HG03064 (cell line): ENCODE measurements around the gene ZER1.

Source experiments
- ATAC-seq: cut with Tn5 transposase; IDR thresholded peaks from one replicate; pipeline ENCODE4 v1.9.1; 2021; ENCODE audit warnings: low read depth; ENCODE audit not compliant: unreplicated experiment

ZER1 gene

GRCh38 chr9:128718047-128718446 is 53.7 kb downstream of the ZER1 start:
- ATAC-seq, result no peak

- no peak for ATAC-seq
These were observed 55.0 kb downstream of the ZER1 start for GRCh38 chr9:128716581-128717254.

GRCh38 chr9:128715436-128715750 is 56.3 kb downstream of the ZER1 start:
- ATAC-seq, result no peak

GRCh38 chr9:128714586-128715435 is 56.9 kb downstream of the ZER1 start:
- no peak for ATAC-seq

GRCh38 chr9:128713941-128714573 is 57.7 kb downstream of the ZER1 start:
- ATAC-seq, result no peak

- ATAC-seq, result no peak
These were observed 58.3 kb downstream of the ZER1 start for GRCh38 chr9:128713411-128713780.

- ATAC-seq, result no peak
These were observed 59.0 kb downstream of the ZER1 start for GRCh38 chr9:128712451-128713410.

GRCh38 chr9:128707446-128707845 is 64.3 kb downstream of the ZER1 start:
- ATAC-seq, result no peak

- no peak for ATAC-seq
These were observed 64.9 kb downstream of the ZER1 start for GRCh38 chr9:128706671-128707381.

- no peak for ATAC-seq
These were observed 65.7 kb downstream of the ZER1 start for GRCh38 chr9:128706045-128706444.

GRCh38 chr9:128705051-128705965 is 66.4 kb downstream of the ZER1 start:
- no peak for ATAC-seq

GRCh38 chr9:128704356-128704670 is 67.4 kb downstream of the ZER1 start:
- ATAC-seq, result no peak

- no peak for ATAC-seq
These were observed 67.9 kb downstream of the ZER1 start for GRCh38 chr9:128703616-128704355.

- no peak for ATAC-seq
These were observed 68.6 kb downstream of the ZER1 start for GRCh38 chr9:128702949-128703615.

- ATAC-seq, result peak; percentile 51
These were observed 69.2 kb downstream of the ZER1 start, which contains the start of gene PKN3 for GRCh38 chr9:128702445-128702948. TSS of gene PKN3 (plus strand) at chr9:128702503. CDS start at chr9:128702916, 413 bp downstream.

- ATAC-seq, result no peak
These were observed 70.4 kb downstream of the ZER1 start for GRCh38 chr9:128701227-128701854.
